ENCODE results near the gene ATP2B2.

GRCh38 chr3:10344944-10345575 lies 160.3 kb downstream of the ATP2B2 start:
- TF ChIP-seq CTCF (IDR thresholded peaks at IDR 0.05 in 4 of 5, conservative IDR thresholded peaks at IDR 0.05 in 1 of 5) (no peak), POLR2A (IDR thresholded peaks at IDR 0.05) (no peak)
